Stimulated activated effector memory CD8-positive, alpha-beta T cell treated with anti-CD3 and anti-CD28 coated beads, Interleukin-12 subunit alpha, Interleukin-12 subunit beta, amount 100 ng/mL, for 72 hours (primary cell): ENCODE measurements around the gene ERCC1.
"Not testable (repeated sequence)": the region's sequence is repeated elsewhere in the genome, so short reads cannot be mapped to it uniquely, and the experiment has no call there.

Source experiments
- ATAC-seq: fragments of 150-1000 bp; cut with Tn5 transposase; 2 replicates; pipeline ENCODE4 v1.10.0; 2021
- DNase-seq, 2 donors: peaks; one replicate each; pipeline ENCODE4 v3.0.0; 2021 to 2022; ENCODE audit warnings: low spot score in 2 of 2
- H3K27ac Mint-ChIP-seq: one replicate; pipeline ENCODE4 v1.8.0; 2022; ENCODE audit warnings: mild to moderate bottlenecking, mixed read lengths
- H3K36me3 Mint-ChIP-seq: one replicate; pipeline ENCODE4 v1.8.0; 2022; ENCODE audit warnings: mild to moderate bottlenecking, mixed read lengths
- H3K4me1 Mint-ChIP-seq: one replicate; pipeline ENCODE4 v1.8.0; 2022; ENCODE audit warnings: mixed read lengths
- H3K4me3 Mint-ChIP-seq: one replicate; pipeline ENCODE4 v1.8.0; 2022; ENCODE audit warnings: mild to moderate bottlenecking, mixed read lengths
- H3K9me3 Mint-ChIP-seq: one replicate; pipeline ENCODE4 v1.8.0; 2022; ENCODE audit warnings: mixed read lengths

The ERCC1 gene

GRCh38 chr19:45444318-45445041, 20.8 kb upstream of the ERCC1 start:
- Mint-ChIP-seq H3K27ac (peak overlapping the region; percentile 98), H3K4me3 (peak overlapping the region; percentile 90), H3K4me1 (peaks cover 80% of the 10 kb centered on the region), H3K9me3 (no peaks in the 10 kb centered on the region), H3K36me3 (peaks cover 29% of the 10 kb centered on the region)
- ATAC-seq (peak; percentile 71), DNase-seq (peak; percentile 80 to 92)

GRCh38 chr19:45443462-45444317, 20.0 kb upstream of the ERCC1 start:
- Mint-ChIP-seq H3K9me3 (no peaks in the 10 kb centered on the region), H3K4me3 (peak overlapping the region; percentile 90), H3K27ac (peak overlapping the region; percentile 98), H3K36me3 (peaks cover 21% of the 10 kb centered on the region), H3K4me1 (peaks cover 72% of the 10 kb centered on the region)
- peak; percentile 56 to 84 for DNase-seq
- ATAC-seq: peak; percentile 40

- peak; percentile 2 for ATAC-seq
Observed at GRCh38 chr19:45442778-45443461, 19.2 kb upstream of the ERCC1 start.

GRCh38 chr19:45442408-45442777, 18.7 kb upstream of the ERCC1 start:
- Mint-ChIP-seq H3K36me3 (peaks cover 20% of the 10 kb centered on the region), H3K27ac (peak overlapping the region; percentile 98), H3K9me3 (no peaks in the 10 kb centered on the region), H3K4me1 (peaks cover 61% of the 10 kb centered on the region), H3K4me3 (peak overlapping the region; percentile 90)
- DNase-seq: no peak
- no peak for ATAC-seq

More at GRCh38 chr19:45442778-45443461, 19.2 kb upstream of the ERCC1 start:
- Mint-ChIP-seq H3K27ac (peak overlapping the region; percentile 98), H3K9me3 (no peaks in the 10 kb centered on the region), H3K4me1 (peaks cover 65% of the 10 kb centered on the region), H3K36me3 (peaks cover 20% of the 10 kb centered on the region), H3K4me3 (peak overlapping the region; percentile 90)
- peak in 1 of 2 donors; percentile 64 for DNase-seq

GRCh38 chr19:45440873-45441654, 17.3 kb upstream of the ERCC1 start:
- Mint-ChIP-seq H3K36me3 (peaks cover 13% of the 10 kb centered on the region), H3K4me1 (peaks cover 53% of the 10 kb centered on the region), H3K9me3 (no peaks in the 10 kb centered on the region), H3K27ac (peak overlapping the region; percentile 87), H3K4me3 (peak overlapping the region; percentile 72)
- ATAC-seq: no peak
- no peak for DNase-seq

- Mint-ChIP-seq H3K9me3 (no peaks in the 10 kb centered on the region), H3K4me3 (peak overlapping the region; percentile 72), H3K36me3 (peaks cover 13% of the 10 kb centered on the region), H3K27ac (peak overlapping the region; percentile 87), H3K4me1 (peaks cover 45% of the 10 kb centered on the region)
- ATAC-seq: no peak
- DNase-seq: peak in 1 of 2 donors; percentile 62
Observed at GRCh38 chr19:45440259-45440638, 16.5 kb upstream of the ERCC1 start.

GRCh38 chr19:45439569-45440258, 16.0 kb upstream of the ERCC1 start:
- ATAC-seq (peak; percentile 85), DNase-seq (peak; percentile 93 to 95)
- H3K4me1 Mint-ChIP-seq: peaks cover 40% of the 10 kb centered on the region
- H3K36me3 Mint-ChIP-seq: peaks cover 13% of the 10 kb centered on the region
- no peaks in the 10 kb centered on the region for H3K9me3 Mint-ChIP-seq
- peak overlapping the region; percentile 72 for H3K4me3 Mint-ChIP-seq
- H3K27ac Mint-ChIP-seq: peak overlapping the region; percentile 87

GRCh38 chr19:45439190-45439568, 15.5 kb upstream of the ERCC1 start:
- Mint-ChIP-seq H3K4me3 (peak overlapping the region; percentile 72), H3K4me1 (peaks cover 34% of the 10 kb centered on the region), H3K36me3 (peaks cover 13% of the 10 kb centered on the region), H3K9me3 (no peaks in the 10 kb centered on the region), H3K27ac (no peak overlapping the region)
- no peak for ATAC-seq
- no peak for DNase-seq

GRCh38 chr19:45437328-45437727, 13.6 kb upstream of the ERCC1 start:
- ATAC-seq (no peak), DNase-seq (no peak)
- Mint-ChIP-seq H3K36me3 (no peaks in the 10 kb centered on the region), H3K9me3 (no peaks in the 10 kb centered on the region), H3K4me1 (peaks cover 16% of the 10 kb centered on the region), H3K27ac (no peak overlapping the region), H3K4me3 (no peak overlapping the region)

- not testable (repeated sequence) for H3K27ac Mint-ChIP-seq, ATAC-seq, H3K36me3 Mint-ChIP-seq, DNase-seq, H3K9me3 Mint-ChIP-seq, H3K4me3 Mint-ChIP-seq
- H3K4me1 Mint-ChIP-seq: peaks cover 11% of the 10 kb centered on the region
Observed at GRCh38 chr19:45432543-45432942, 8.8 kb upstream of the ERCC1 start.

- not testable (repeated sequence) for ATAC-seq, DNase-seq, H3K9me3 Mint-ChIP-seq, H3K36me3 Mint-ChIP-seq, H3K4me3 Mint-ChIP-seq, H3K27ac Mint-ChIP-seq
- peaks cover 18% of the 10 kb centered on the region for H3K4me1 Mint-ChIP-seq
Observed at GRCh38 chr19:45431008-45431407, 7.3 kb upstream of the ERCC1 start.

GRCh38 chr19:45429896-45430295, 6.2 kb upstream of the ERCC1 start:
- DNase-seq, H3K4me3 Mint-ChIP-seq, ATAC-seq, H3K27ac Mint-ChIP-seq, H3K9me3 Mint-ChIP-seq, H3K36me3 Mint-ChIP-seq: not testable (repeated sequence)
- H3K4me1 Mint-ChIP-seq: peaks cover 18% of the 10 kb centered on the region

GRCh38 chr19:45428384-45429231, 4.9 kb upstream of the ERCC1 start:
- ATAC-seq (peak; percentile 34), DNase-seq (peak in 1 of 2 donors; percentile 64)
- no peaks in the 10 kb centered on the region for H3K9me3 Mint-ChIP-seq
- peak overlapping the region; percentile 84 for H3K4me3 Mint-ChIP-seq
- peaks cover 13% of the 10 kb centered on the region for H3K36me3 Mint-ChIP-seq
- H3K27ac Mint-ChIP-seq: peak overlapping the region; percentile 88
- H3K4me1 Mint-ChIP-seq: peaks cover 29% of the 10 kb centered on the region
